ENCODE results near the gene SLC22A9.
"Not testable (repeated sequence)": the region's sequence is repeated elsewhere in the genome, so short reads cannot be mapped to it uniquely, and the experiment has no call there.

SLC22A9 gene

GRCh38 chr11:63369165-63369970 lies at the start of gene SLC22A9:
TSS of gene SLC22A9 (plus strand) at chr11:63369785. CDS start at chr11:63370057, 272 bp downstream.
- Mint-ChIP-seq H3K36me3 (ENCODE audit: low read depth) (no peaks in the 10 kb centered on the region), H3K27me3 (peaks cover 37% of the 10 kb centered on the region), H3K27ac (no peak within 1 kb of the TSS)

GRCh38 chr11:63321723-63322122 lies 47.9 kb upstream of the SLC22A9 start:
- peaks cover 34% of the 10 kb centered on the region for H3K9me3 Mint-ChIP-seq
- H3K27ac Mint-ChIP-seq, result no peak overlapping the region
- no peaks in the 10 kb centered on the region for H3K36me3 Mint-ChIP-seq (ENCODE audit: low read depth)
- no peaks in the 10 kb centered on the region for H3K4me1 Mint-ChIP-seq (ENCODE audit: low read depth)
- peaks cover 5% of the 10 kb centered on the region for H3K27me3 Mint-ChIP-seq
- no peak overlapping the region for H3K4me3 Mint-ChIP-seq

More at GRCh38 chr11:63369165-63369970, at the start of gene SLC22A9:
- no peak within 1 kb of the TSS for H3K4me3 Mint-ChIP-seq
- H3K4me1 Mint-ChIP-seq (ENCODE audit: low read depth), result no peaks in the 10 kb centered on the region
- H3K9me3 Mint-ChIP-seq, result no peaks in the 10 kb centered on the region

GRCh38 chr11:63335089-63335488 lies 34.5 kb upstream of the SLC22A9 start:
- Mint-ChIP-seq H3K9me3 (peaks cover 23% of the 10 kb centered on the region), H3K27me3 (peaks cover 35% of the 10 kb centered on the region)
- not testable (repeated sequence) for H3K27ac Mint-ChIP-seq; H3K36me3 Mint-ChIP-seq (ENCODE audit: low read depth); H3K4me1 Mint-ChIP-seq (ENCODE audit: low read depth); H3K4me3 Mint-ChIP-seq

GRCh38 chr11:63337070-63337469 lies 32.5 kb upstream of the SLC22A9 start:
- Mint-ChIP-seq H3K27me3 (peaks cover 38% of the 10 kb centered on the region), H3K9me3 (peaks cover 23% of the 10 kb centered on the region), H3K27ac (no peak overlapping the region), H3K4me3 (no peak overlapping the region), H3K36me3 (ENCODE audit: low read depth) (no peaks in the 10 kb centered on the region), H3K4me1 (ENCODE audit: low read depth) (no peaks in the 10 kb centered on the region)

GRCh38 chr11:63343130-63343529 lies 26.5 kb upstream of the SLC22A9 start:
- no peaks in the 10 kb centered on the region for H3K4me1 Mint-ChIP-seq (ENCODE audit: low read depth)
- H3K36me3 Mint-ChIP-seq (ENCODE audit: low read depth), result no peaks in the 10 kb centered on the region
- H3K27me3 Mint-ChIP-seq, result peaks cover 12% of the 10 kb centered on the region
- no peak overlapping the region for H3K4me3 Mint-ChIP-seq
- H3K9me3 Mint-ChIP-seq, result no peaks in the 10 kb centered on the region
- no peak overlapping the region for H3K27ac Mint-ChIP-seq

GRCh38 chr11:63352144-63352543 lies 17.4 kb upstream of the SLC22A9 start:
- Mint-ChIP-seq H3K27ac (no peak overlapping the region), H3K27me3 (peaks cover 8% of the 10 kb centered on the region), H3K36me3 (ENCODE audit: low read depth) (no peaks in the 10 kb centered on the region), H3K4me3 (no peak overlapping the region), H3K4me1 (ENCODE audit: low read depth) (no peaks in the 10 kb centered on the region), H3K9me3 (peaks cover 4% of the 10 kb centered on the region)

- H3K27ac Mint-ChIP-seq, result no peak overlapping the region
- H3K4me3 Mint-ChIP-seq, result no peak overlapping the region
- H3K4me1 Mint-ChIP-seq (ENCODE audit: low read depth), result no peaks in the 10 kb centered on the region
- peaks cover 50% of the 10 kb centered on the region for H3K27me3 Mint-ChIP-seq
- peaks cover 4% of the 10 kb centered on the region for H3K9me3 Mint-ChIP-seq
- no peaks in the 10 kb centered on the region for H3K36me3 Mint-ChIP-seq (ENCODE audit: low read depth)
These were observed 7.3 kb upstream of the SLC22A9 start for GRCh38 chr11:63362196-63362793.

- no peaks in the 10 kb centered on the region for H3K9me3 Mint-ChIP-seq
- H3K27me3 Mint-ChIP-seq, result peaks cover 30% of the 10 kb centered on the region
- no peaks in the 10 kb centered on the region for H3K36me3 Mint-ChIP-seq (ENCODE audit: low read depth)
- H3K27ac Mint-ChIP-seq, result no peak overlapping the region
- H3K4me1 Mint-ChIP-seq (ENCODE audit: low read depth), result no peaks in the 10 kb centered on the region
- H3K4me3 Mint-ChIP-seq, result no peak overlapping the region
These were observed 495 bp downstream of the SLC22A9 start for GRCh38 chr11:63369971-63370588.

GRCh38 chr11:63371396-63371795 lies 1.8 kb downstream of the SLC22A9 start:
- Mint-ChIP-seq H3K4me1 (ENCODE audit: low read depth) (no peaks in the 10 kb centered on the region), H3K27me3 (peaks cover 24% of the 10 kb centered on the region), H3K36me3 (ENCODE audit: low read depth) (no peaks in the 10 kb centered on the region), H3K27ac (no peak overlapping the region), H3K9me3 (no peaks in the 10 kb centered on the region), H3K4me3 (no peak overlapping the region)

GRCh38 chr11:63375434-63375833 lies 5.8 kb downstream of the SLC22A9 start:
- Mint-ChIP-seq H3K27me3 (peaks cover 19% of the 10 kb centered on the region), H3K4me3 (no peak overlapping the region), H3K4me1 (ENCODE audit: low read depth) (no peaks in the 10 kb centered on the region), H3K36me3 (ENCODE audit: low read depth) (no peaks in the 10 kb centered on the region), H3K9me3 (no peaks in the 10 kb centered on the region), H3K27ac (no peak overlapping the region)

GRCh38 chr11:63380130-63380529 lies 10.5 kb downstream of the SLC22A9 start:
- Mint-ChIP-seq H3K9me3 (no peaks in the 10 kb centered on the region), H3K27ac (no peak overlapping the region), H3K4me1 (ENCODE audit: low read depth) (no peaks in the 10 kb centered on the region), H3K4me3 (no peak overlapping the region), H3K36me3 (ENCODE audit: low read depth) (no peaks in the 10 kb centered on the region), H3K27me3 (peaks cover 11% of the 10 kb centered on the region)

- no peak overlapping the region for H3K4me3 Mint-ChIP-seq
- H3K27me3 Mint-ChIP-seq, result peaks cover 63% of the 10 kb centered on the region
- no peaks in the 10 kb centered on the region for H3K36me3 Mint-ChIP-seq (ENCODE audit: low read depth)
- no peaks in the 10 kb centered on the region for H3K9me3 Mint-ChIP-seq
- H3K27ac Mint-ChIP-seq, result no peak overlapping the region
- no peaks in the 10 kb centered on the region for H3K4me1 Mint-ChIP-seq (ENCODE audit: low read depth)
These were observed 26.1 kb downstream of the SLC22A9 start for GRCh38 chr11:63395697-63396096.

- H3K27me3 Mint-ChIP-seq, result peaks cover 27% of the 10 kb centered on the region
- H3K36me3 Mint-ChIP-seq (ENCODE audit: low read depth), result no peaks in the 10 kb centered on the region
- no peak overlapping the region for H3K27ac Mint-ChIP-seq
- H3K4me3 Mint-ChIP-seq, result no peak overlapping the region
- no peaks in the 10 kb centered on the region for H3K9me3 Mint-ChIP-seq
- no peaks in the 10 kb centered on the region for H3K4me1 Mint-ChIP-seq (ENCODE audit: low read depth)
These were observed 34.8 kb downstream of the SLC22A9 start for GRCh38 chr11:63404161-63404935.

GRCh38 chr11:63405114-63405513 lies 35.5 kb downstream of the SLC22A9 start:
- no peak overlapping the region for H3K4me3 Mint-ChIP-seq
- no peaks in the 10 kb centered on the region for H3K36me3 Mint-ChIP-seq (ENCODE audit: low read depth)
- H3K27me3 Mint-ChIP-seq, result peaks cover 26% of the 10 kb centered on the region
- no peak overlapping the region for H3K27ac Mint-ChIP-seq
- no peaks in the 10 kb centered on the region for H3K4me1 Mint-ChIP-seq (ENCODE audit: low read depth)
- no peaks in the 10 kb centered on the region for H3K9me3 Mint-ChIP-seq

- Mint-ChIP-seq H3K27ac (no peak overlapping the region), H3K27me3 (peaks cover 18% of the 10 kb centered on the region), H3K36me3 (ENCODE audit: low read depth) (no peaks in the 10 kb centered on the region), H3K4me3 (no peak overlapping the region), H3K4me1 (ENCODE audit: low read depth) (no peaks in the 10 kb centered on the region), H3K9me3 (no peaks in the 10 kb centered on the region)
These were observed 36.9 kb downstream of the SLC22A9 start for GRCh38 chr11:63406458-63406857.
